Suprapubic skin (tissue), 4 donors: ENCODE results near the gene SLC22A3.

ENCODE experiments used
- CTCF ChIP-seq, 2 donors: fragments of 200-600 bp in 1 of 2; fragments of 450-650 bp in 1 of 2; sonication (generic) in 1 of 2; IDR thresholded peaks; one replicate each; pipeline ENCODE4 v1.5.1; 2016 to 2019; ENCODE audit warnings: antibody characterized with exemption in 2 of 2, mild to moderate bottlenecking in 1 of 2, moderate library complexity in 1 of 2
- EP300 ChIP-seq: sonication (generic); formaldehyde crosslinking; IDR thresholded peaks from one replicate; pipeline ENCODE4 v1.6.1; 2017; ENCODE audit warnings: antibody characterized with exemption
- POLR2A ChIP-seq, 2 donors: fragments of 450-650 bp; IDR thresholded peaks; one replicate each; pipeline ENCODE4 v1.6.1; 2017; ENCODE audit warnings: antibody characterized with exemption in 2 of 2, mild to moderate bottlenecking in 2 of 2, moderate library complexity in 2 of 2
- POLR2AphosphoS5 ChIP-seq, 3 donors: sonication (generic); formaldehyde crosslinking; IDR thresholded peaks; one replicate each; pipeline ENCODE4 v1.6.1; 2017; ENCODE audit warnings: antibody characterized with exemption in 3 of 3

- no peak for TF ChIP-seq CTCF (IDR thresholded peaks at IDR 0.05)
- no peak for TF ChIP-seq POLR2AphosphoS5 (IDR thresholded peaks at IDR 0.05)
- TF ChIP-seq EP300, result no peak
- TF ChIP-seq POLR2A (IDR thresholded peaks at IDR 0.05), result no peak
Observed at GRCh38 chr6:160363016-160363996, 15.1 kb downstream of the SLC22A3 start.
